ENCODE data around the gene MAML1. TPM values are rescaled to one million over a fixed set of nuclear protein-coding genes. Genes with fewer than 3 reads are reported as not detected.

The MAML1 gene
- total and polyA plus RNA-seq, 2 experiments from 2014 or later, result 7.5 to 15.9 TPM

- Histone ChIP-seq H3K4me2 (peak overlapping the region; percentile 71), H3K27me3 (no peaks in the 10 kb centered on the region), H2AFZ (peak overlapping the region; percentile 2), H3K9me2 (replicated peaks; ENCODE audit: insufficient read depth) (no peaks in the 10 kb centered on the region), H3K9me3 (ENCODE audit: low read depth) (no peaks in the 10 kb centered on the region), H3K36me3 (replicated peaks; ENCODE audit: insufficient read depth, low read depth) (no peaks in the 10 kb centered on the region), H3K79me2 (peaks cover 36% of the 10 kb centered on the region), H3K4me3 (no peak overlapping the region), H3K4me1 (ENCODE audit: insufficient read depth) (peaks cover 26% of the 10 kb centered on the region), H3K27ac (peak overlapping the region; percentile 78), H4K20me1 (ENCODE audit: insufficient read depth, poor library complexity, severe bottlenecking) (peaks cover 34% of the 10 kb centered on the region)
- WGBS (ENCODE audit: low lambda C conversion rate, missing lambda C conversion rate), result 65% methylated on average over 24 of the region's 24 CpGs
- TF ChIP-seq EZH2phosphoT487 (IDR thresholded peaks at IDR 0.05; ENCODE audit: low read depth, severe bottlenecking, unreplicated experiment) (no peak), EZH2 (IDR thresholded peaks at IDR 0.05; ENCODE audit: borderline replicate concordance) (no peak)
- TF ChIP-seq, protein P1, sequence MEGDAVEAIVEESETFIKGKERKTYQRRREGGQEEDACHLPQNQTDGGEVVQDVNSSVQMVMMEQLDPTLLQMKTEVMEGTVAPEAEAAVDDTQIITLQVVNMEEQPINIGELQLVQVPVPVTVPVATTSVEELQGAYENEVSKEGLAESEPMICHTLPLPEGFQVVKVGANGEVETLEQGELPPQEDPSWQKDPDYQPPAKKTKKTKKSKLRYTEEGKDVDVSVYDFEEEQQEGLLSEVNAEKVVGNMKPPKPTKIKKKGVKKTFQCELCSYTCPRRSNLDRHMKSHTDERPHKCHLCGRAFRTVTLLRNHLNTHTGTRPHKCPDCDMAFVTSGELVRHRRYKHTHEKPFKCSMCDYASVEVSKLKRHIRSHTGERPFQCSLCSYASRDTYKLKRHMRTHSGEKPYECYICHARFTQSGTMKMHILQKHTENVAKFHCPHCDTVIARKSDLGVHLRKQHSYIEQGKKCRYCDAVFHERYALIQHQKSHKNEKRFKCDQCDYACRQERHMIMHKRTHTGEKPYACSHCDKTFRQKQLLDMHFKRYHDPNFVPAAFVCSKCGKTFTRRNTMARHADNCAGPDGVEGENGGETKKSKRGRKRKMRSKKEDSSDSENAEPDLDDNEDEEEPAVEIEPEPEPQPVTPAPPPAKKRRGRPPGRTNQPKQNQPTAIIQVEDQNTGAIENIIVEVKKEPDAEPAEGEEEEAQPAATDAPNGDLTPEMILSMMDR (IDR thresholded peaks at IDR 0.05; ENCODE audit: poor library complexity), result no peak
- peak; percentile 73 for DNase-seq (ENCODE audit: low spot score)
Measured at GRCh38 chr5:179731791-179732411, 721 bp upstream of the MAML1 start.

DNA sequence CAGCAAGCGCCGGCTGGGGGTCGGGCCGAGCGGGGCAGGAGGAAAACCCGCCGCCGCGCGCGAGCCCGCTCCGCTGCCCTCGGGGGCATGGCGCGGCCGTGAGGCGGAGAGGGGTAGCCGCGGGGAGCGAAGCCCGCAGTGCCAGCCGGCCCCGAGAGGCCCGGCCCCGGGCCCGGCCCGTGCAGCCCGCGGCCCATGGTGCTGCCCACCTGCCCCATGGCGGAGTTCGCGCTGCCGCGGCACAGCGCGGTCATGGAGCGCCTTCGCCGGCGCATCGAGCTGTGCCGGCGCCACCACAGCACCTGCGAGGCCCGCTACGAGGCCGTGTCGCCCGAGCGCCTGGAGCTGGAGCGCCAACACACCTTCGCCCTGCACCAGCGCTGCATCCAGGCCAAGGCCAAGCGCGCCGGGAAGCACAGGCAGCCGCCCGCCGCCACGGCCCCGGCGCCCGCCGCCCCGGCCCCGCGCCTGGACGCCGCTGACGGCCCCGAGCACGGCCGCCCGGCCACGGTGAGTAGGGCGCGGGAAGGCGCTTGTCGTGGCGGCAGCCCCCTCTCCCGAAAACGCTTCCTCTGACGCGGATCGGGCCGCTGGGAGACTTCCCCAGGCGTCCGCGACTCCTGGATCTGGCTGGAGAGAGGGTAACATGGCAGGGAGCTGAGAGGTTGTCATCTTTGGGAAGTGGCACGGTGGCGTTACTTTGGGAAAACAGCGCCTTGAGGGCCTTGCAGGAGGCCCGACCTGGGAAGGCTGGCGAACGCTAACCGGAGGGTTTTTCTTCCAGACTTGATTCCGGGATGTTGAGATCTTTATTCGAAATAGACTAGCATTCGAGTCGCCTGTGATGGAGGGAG is 523 bp downstream of the MAML1 start:
- peak overlapping the region; percentile 29 for H2AFZ ChIP-seq
- peaks cover 49% of the 10 kb centered on the region for H3K79me2 ChIP-seq
- no peaks in the 10 kb centered on the region for H3K27me3 ChIP-seq
- 1% methylated on average over 60 of the region's 101 CpGs for WGBS (ENCODE audit: low lambda C conversion rate, missing lambda C conversion rate)
- H4K20me1 ChIP-seq (ENCODE audit: insufficient read depth, poor library complexity, severe bottlenecking), result peaks cover 47% of the 10 kb centered on the region
- H3K4me2 ChIP-seq, result peak overlapping the region; percentile 94
- DNase-seq (ENCODE audit: low spot score), result peak; percentile 62
- no peaks in the 10 kb centered on the region for H3K36me3 ChIP-seq (replicated peaks; ENCODE audit: insufficient read depth, low read depth)
- no peaks in the 10 kb centered on the region for H3K9me3 ChIP-seq (ENCODE audit: low read depth)
- TF ChIP-seq EZH2phosphoT487 (IDR thresholded peaks at IDR 0.05; ENCODE audit: low read depth, severe bottlenecking, unreplicated experiment) (no peak), EZH2 (IDR thresholded peaks at IDR 0.05; ENCODE audit: borderline replicate concordance) (no peak)
- TF ChIP-seq, protein P1 (IDR thresholded peaks at IDR 0.05; ENCODE audit: poor library complexity), result no peak
- H3K9me2 ChIP-seq (replicated peaks; ENCODE audit: insufficient read depth), result no peaks in the 10 kb centered on the region
- H3K27ac ChIP-seq, result peak overlapping the region; percentile 89
- peak overlapping the region; percentile 43 for H3K4me3 ChIP-seq
- H3K4me1 ChIP-seq (ENCODE audit: insufficient read depth), result peaks cover 26% of the 10 kb centered on the region

- peak overlapping the region; percentile 89 for H3K27ac ChIP-seq
- no peak for DNase-seq (ENCODE audit: low spot score)
- H2AFZ ChIP-seq, result peak overlapping the region; percentile 29
- peaks cover 53% of the 10 kb centered on the region for H4K20me1 ChIP-seq (ENCODE audit: insufficient read depth, poor library complexity, severe bottlenecking)
- peak overlapping the region; percentile 94 for H3K4me2 ChIP-seq
- H3K4me3 ChIP-seq, result peak overlapping the region; percentile 43
- H3K36me3 ChIP-seq (replicated peaks; ENCODE audit: insufficient read depth, low read depth), result no peaks in the 10 kb centered on the region
- H3K27me3 ChIP-seq, result no peaks in the 10 kb centered on the region
- H3K9me2 ChIP-seq (replicated peaks; ENCODE audit: insufficient read depth), result no peaks in the 10 kb centered on the region
- peaks cover 26% of the 10 kb centered on the region for H3K4me1 ChIP-seq (ENCODE audit: insufficient read depth)
- 2% methylated on average over 2 of the region's 2 CpGs for WGBS (ENCODE audit: low lambda C conversion rate, missing lambda C conversion rate)
- TF ChIP-seq EZH2 (IDR thresholded peaks at IDR 0.05; ENCODE audit: borderline replicate concordance) (no peak), EZH2phosphoT487 (IDR thresholded peaks at IDR 0.05; ENCODE audit: low read depth, severe bottlenecking, unreplicated experiment) (no peak)
- TF ChIP-seq, protein P1 (IDR thresholded peaks at IDR 0.05; ENCODE audit: poor library complexity), result no peak
- H3K79me2 ChIP-seq, result peaks cover 55% of the 10 kb centered on the region
- H3K9me3 ChIP-seq (ENCODE audit: low read depth), result no peaks in the 10 kb centered on the region
Measured at GRCh38 chr5:179733772-179734126, 1.1 kb downstream of the MAML1 start.

Data from hepatocyte (in vitro differentiated cells).